Type B pancreatic cell (in vitro differentiated cells): ENCODE data around the gene MEF2C. TPM values are rescaled to one million over a fixed set of nuclear protein-coding genes. Genes with fewer than 3 reads are reported as not detected.
A peak's percentile ranks its signal among the peaks of the same experiment; 100 is the strongest.

Experiments
- DNase-seq: peaks from one replicate; pipeline ENCODE4 v3.0.0; 2021; ENCODE audit warnings: mixed read lengths; ENCODE audit not compliant: unreplicated experiment; ENCODE audit errors: extremely low spot score
- H3K27ac Mint-ChIP-seq: 2 replicates; pipeline ENCODE4 v1.8.0; 2021; ENCODE audit warnings: mild to moderate bottlenecking, mixed read lengths
- H3K27me3 Mint-ChIP-seq: 2 replicates; pipeline ENCODE4 v1.8.0; 2021; ENCODE audit warnings: mixed read lengths
- H3K36me3 Mint-ChIP-seq: 2 replicates; pipeline ENCODE4 v1.8.0; 2021; ENCODE audit warnings: mixed read lengths
- H3K4me1 Mint-ChIP-seq: one replicate; pipeline ENCODE4 v1.8.0; 2021; ENCODE audit warnings: mixed read lengths; ENCODE audit not compliant: unreplicated experiment
- H3K4me3 Mint-ChIP-seq: 2 replicates; pipeline ENCODE4 v1.8.0; 2021; ENCODE audit warnings: mild to moderate bottlenecking, mixed read lengths
- H3K9me3 Mint-ChIP-seq: 2 replicates; pipeline ENCODE4 v1.8.0; 2021; ENCODE audit warnings: mixed read lengths
- CTCF ChIP-seq: fragments of 200-600 bp; sonication (generic); conservative IDR thresholded peaks from 2 replicates; pipeline ENCODE4 v1.5.0; 2021; ENCODE audit warnings: antibody characterized with exemption, mild to moderate bottlenecking
- total RNA-seq: library from RNA; stranded (reverse); gene quantifications from 2 replicates; pipeline ENCODE4 v1.2.1, GENCODE V29; 2021; ENCODE audit warnings: low replicate concordance

The MEF2C gene
- total RNA-seq, 1 donor from 2014 or later: 12.0 TPM

GRCh38 chr5:88881571-88881971, 1.4 kb downstream of the MEF2C start:
- no peak for DNase-seq
- Mint-ChIP-seq H3K4me1 (no peaks in the 10 kb centered on the region), H3K9me3 (no peaks in the 10 kb centered on the region), H3K4me3 (peak overlapping the region; percentile 97), H3K27me3 (peaks cover 60% of the 10 kb centered on the region), H3K36me3 (no peaks in the 10 kb centered on the region), H3K27ac (no peak overlapping the region)
- TF ChIP-seq CTCF: no peak

GRCh38 chr5:88880201-88880600, 2.8 kb downstream of the MEF2C start:
- Mint-ChIP-seq H3K4me3 (no peak overlapping the region), H3K9me3 (no peaks in the 10 kb centered on the region), H3K4me1 (no peaks in the 10 kb centered on the region), H3K36me3 (no peaks in the 10 kb centered on the region), H3K27ac (no peak overlapping the region), H3K27me3 (peaks cover 49% of the 10 kb centered on the region)
- TF ChIP-seq CTCF: no peak
- DNase-seq: no peak

GRCh38 chr5:88879724-88880123, 3.3 kb downstream of the MEF2C start:
- Mint-ChIP-seq H3K36me3 (no peaks in the 10 kb centered on the region), H3K27me3 (peaks cover 44% of the 10 kb centered on the region), H3K4me3 (no peak overlapping the region), H3K9me3 (no peaks in the 10 kb centered on the region), H3K27ac (no peak overlapping the region), H3K4me1 (no peaks in the 10 kb centered on the region)
- no peak for TF ChIP-seq CTCF
- no peak for DNase-seq

- Mint-ChIP-seq H3K27me3 (peaks cover 37% of the 10 kb centered on the region), H3K9me3 (no peaks in the 10 kb centered on the region), H3K4me1 (no peaks in the 10 kb centered on the region), H3K4me3 (no peak overlapping the region), H3K27ac (no peak overlapping the region), H3K36me3 (no peaks in the 10 kb centered on the region)
- DNase-seq: no peak
- TF ChIP-seq CTCF: no peak
These were observed 4.0 kb downstream of the MEF2C start for GRCh38 chr5:88878976-88879375.

- TF ChIP-seq CTCF: no peak
- H3K4me3 Mint-ChIP-seq: no peak overlapping the region
- no peak overlapping the region for H3K27ac Mint-ChIP-seq
- no peaks in the 10 kb centered on the region for H3K9me3 Mint-ChIP-seq
- H3K4me1 Mint-ChIP-seq: no peaks in the 10 kb centered on the region
- H3K36me3 Mint-ChIP-seq: no peaks in the 10 kb centered on the region
- no peak for DNase-seq
- peaks cover 30% of the 10 kb centered on the region for H3K27me3 Mint-ChIP-seq
These were observed 5.2 kb downstream of the MEF2C start for GRCh38 chr5:88877826-88878225.

GRCh38 chr5:88876714-88877113, 6.3 kb downstream of the MEF2C start:
- Mint-ChIP-seq H3K4me3 (no peak overlapping the region), H3K9me3 (no peaks in the 10 kb centered on the region), H3K27ac (no peak overlapping the region), H3K36me3 (no peaks in the 10 kb centered on the region), H3K4me1 (no peaks in the 10 kb centered on the region), H3K27me3 (peaks cover 22% of the 10 kb centered on the region)
- no peak for DNase-seq
- TF ChIP-seq CTCF: no peak
